Posterior vena cava (tissue), 2 donors: ENCODE results near the gene PIK3CA. TPM values are rescaled to one million over a fixed set of nuclear protein-coding genes. Genes with fewer than 3 reads are reported as not detected.
"Not testable (repeated sequence)": the region's sequence is repeated elsewhere in the genome, so short reads cannot be mapped to it uniquely, and the experiment has no call there.

Experiments
- DNase-seq: peaks from one replicate; pipeline ENCODE4 v3.0.0-alpha.2; 2020; ENCODE audit warnings: low spot score
- intact Hi-C, 2 donors: fragments of 100-400 bp; cut with DNase I; formaldehyde crosslinking; loops; one replicate each; pipeline versions ENCODE4 v1.14.1 to v1.14.2; 2022 to 2023
- total RNA-seq, 2 donors: library from RNA; stranded (reverse); fragmentation: NEBNext Ultra II Directional; extraction: Animal tissue kit (Norgen Biotek cat#: 25700); gene quantifications; one replicate each; pipeline ENCODE4 v1.2.1, GENCODE V29; 2021
- donor health status: DM: yes; HTN: yes; CAD: no.
- donor health status: DM: yes; HTN: yes; CAD: no.

The PIK3CA gene
- total RNA-seq, 2 donors from 2014 or later = 34.9 to 46.9 TPM

DNA sequence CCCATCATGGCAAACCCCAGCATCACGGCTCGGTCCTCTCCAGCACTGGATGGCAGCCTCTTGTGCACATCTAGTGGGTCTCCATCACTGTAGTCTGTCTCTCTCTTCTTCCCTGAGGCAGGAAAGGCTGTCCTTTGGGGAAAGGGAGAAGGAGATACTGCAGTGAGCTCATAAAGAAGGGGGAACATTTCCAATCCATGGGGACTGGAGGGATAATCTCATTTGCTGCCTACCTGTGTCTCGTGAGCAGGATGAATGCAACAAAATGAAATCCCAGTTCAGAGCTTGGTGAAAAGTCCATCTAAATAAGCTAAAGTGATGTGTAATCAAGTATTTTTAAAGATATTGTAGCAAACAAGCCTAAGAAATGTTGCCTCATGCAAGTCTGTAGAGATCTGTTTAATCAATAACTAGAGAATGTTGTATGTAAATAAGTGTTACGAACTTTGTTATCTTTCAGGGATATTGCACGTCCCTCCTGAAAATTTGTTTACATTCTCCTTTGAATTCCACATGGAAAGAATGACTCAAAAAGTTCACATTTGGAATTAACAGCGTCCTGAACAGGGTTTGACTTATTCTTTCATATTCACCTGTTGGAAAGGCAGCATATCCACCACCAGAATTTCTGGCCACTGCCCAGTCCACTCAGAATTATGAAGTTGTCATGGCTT lies 102.8 kb downstream of the PIK3CA start, which contains the start of gene KCNMB3:
Gene KCNMB3 (minus strand): TSS at position 312 of the 674 bp plus-strand sequence. CDS start 124 bp downstream, at position 188.
- intact Hi-C loops = no loop called here

DNA sequence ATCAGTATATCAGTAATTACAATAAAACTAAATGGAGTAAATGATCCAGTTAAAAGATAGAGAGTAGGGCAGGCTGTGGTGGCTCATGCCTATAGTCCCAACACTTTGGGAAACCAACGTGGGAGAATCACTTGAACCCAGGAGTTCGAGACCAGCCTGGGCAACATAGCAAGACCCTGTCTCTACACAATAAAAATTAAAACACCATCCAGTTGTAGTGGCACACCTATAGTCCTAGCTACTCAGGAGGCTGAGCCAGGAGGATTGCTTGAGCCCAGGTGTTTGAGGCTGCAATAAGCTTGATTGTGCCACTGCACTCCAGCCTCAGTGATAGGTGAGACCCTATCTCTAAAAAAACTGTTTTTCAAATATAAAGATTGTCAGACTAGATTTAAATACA lies 108.7 kb downstream of the PIK3CA start:
- intact Hi-C loops = no loop called here
- DNase-seq = no peak

More for the DNA sequence above, 102.8 kb downstream of the PIK3CA start, which contains the start of gene KCNMB3:
- DNase-seq = no peak

DNA sequence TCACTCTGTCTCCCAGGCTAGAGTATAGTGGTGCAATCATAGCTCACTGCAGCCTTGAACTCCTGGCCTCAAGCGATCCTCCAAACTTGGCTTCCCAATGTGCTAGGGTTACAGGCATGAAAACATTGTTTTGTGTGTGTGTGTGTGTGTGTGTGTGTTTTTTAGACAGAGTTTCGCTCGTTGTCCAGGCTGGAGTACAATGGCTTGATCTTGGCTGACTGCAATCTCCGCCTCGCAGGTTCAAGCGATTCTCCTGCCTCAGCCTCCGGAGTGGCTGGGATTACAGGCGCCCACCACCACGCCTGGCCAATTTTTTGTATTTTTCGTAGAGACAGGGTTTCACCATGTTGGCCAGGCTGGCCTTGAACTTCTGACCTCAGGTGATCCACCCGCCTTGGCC lies 109.6 kb downstream of the PIK3CA start:
- not testable (repeated sequence) for DNase-seq

DNA sequence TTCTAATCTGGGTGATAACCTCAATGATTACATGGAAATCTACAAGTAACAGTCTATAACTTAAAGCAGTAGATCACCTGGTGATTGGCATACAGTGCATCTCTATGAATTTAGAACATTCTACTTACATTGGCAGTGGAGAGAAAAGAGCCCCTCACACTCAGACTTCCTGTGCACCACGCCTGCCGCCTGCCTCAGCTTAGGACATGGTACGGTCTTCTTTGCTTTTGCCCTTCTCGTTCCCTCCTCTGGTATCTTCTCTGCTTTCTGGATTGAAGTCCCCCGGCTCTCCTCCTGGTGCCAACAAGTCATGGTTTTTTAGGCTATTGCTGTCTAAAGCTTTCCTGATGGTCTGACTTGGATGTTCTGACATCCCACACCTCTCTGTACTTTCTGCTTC lies 110.7 kb downstream of the PIK3CA start:
- DNase-seq = no peak
- intact Hi-C loops = no loop called here

More for the DNA sequence above, 109.6 kb downstream of the PIK3CA start:
- intact Hi-C loops = not testable (repeated sequence)

DNA sequence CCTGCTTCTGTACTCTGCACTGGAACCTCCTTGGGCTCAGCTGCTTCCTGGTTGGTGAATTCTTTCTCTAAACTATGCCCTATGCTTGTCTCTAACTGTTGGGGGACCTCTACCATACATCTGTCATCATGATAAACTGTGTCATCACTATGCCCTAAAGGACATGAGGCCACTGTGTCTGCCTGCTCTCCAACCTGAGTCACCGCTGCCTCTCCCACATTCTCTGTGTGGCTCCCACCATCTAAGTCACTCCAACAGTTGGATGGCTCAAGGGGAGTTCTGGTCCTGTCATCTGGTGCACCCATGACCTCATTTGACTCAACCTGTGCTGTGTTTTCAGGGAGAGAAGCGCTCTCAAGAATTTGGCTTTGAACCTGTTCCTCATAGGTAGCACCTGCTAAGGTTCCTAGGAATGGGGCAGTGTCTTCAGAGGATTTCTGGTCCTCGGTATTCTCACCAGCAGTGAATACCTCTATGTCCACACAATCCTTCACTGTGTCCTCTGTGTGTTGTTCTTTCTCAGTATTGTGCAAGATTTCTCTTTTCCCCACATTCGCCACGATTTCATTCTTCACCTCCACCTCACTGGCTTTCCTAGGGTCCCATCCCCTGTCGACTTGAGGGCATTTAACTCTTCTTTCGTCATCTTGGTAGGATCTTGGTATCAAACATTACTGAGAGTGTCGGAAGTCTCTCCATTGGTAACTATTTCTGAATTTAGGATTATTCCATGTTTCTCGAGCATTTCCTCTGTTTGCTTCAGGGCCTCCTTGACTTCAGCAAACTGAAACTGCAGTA lies 112.0 kb downstream of the PIK3CA start:
- DNase-seq = not testable (repeated sequence)

DNA sequence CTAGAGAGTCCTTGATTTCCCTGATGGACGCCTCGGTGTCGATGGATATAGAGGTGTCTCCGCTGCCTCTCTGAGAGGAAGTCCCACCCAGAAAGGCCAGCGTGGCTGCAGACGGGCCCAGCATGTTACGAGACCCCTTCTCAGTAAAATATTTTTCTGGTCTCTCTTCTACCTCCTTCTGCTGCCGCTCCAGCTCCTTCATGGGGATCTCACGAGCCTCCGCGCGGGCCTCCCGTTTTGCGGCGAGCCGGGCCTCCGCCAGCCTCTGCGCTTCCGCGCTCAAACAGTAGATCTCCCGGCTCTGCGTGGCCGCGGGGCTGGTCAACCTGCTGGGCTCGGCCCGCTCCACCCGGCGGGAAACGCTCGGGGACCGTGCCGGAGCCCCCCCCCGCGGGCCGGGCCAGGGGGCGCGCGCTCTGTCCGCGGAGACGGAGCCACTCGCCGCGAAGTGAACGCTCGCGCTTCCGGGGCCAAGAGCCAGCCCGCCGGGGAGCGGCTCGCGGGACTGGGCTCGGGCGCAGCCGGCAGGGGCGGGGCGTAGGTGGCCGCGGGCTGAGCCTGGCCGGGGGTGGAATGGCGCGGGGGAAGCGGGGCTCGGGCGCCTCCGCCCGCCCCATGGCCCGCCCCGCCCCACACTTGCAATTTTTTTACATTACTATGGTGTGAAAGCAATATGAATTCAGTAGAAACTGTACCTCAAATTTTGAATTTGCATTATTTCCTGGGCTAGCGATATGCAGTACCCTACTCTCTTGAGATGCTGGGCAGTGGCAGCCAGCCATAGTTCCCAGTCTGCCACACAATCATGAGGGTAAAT lies 113.0 kb downstream of the PIK3CA start:
- intact Hi-C loops = loop anchor here in 1 of 2 donors (10.0 kb wide), 1 partner anchor 116 kb away; the partner anchor contains the start of gene PIK3CA
- DNase-seq = peak; percentile 92

More for the DNA sequence above, 112.0 kb downstream of the PIK3CA start:
- intact Hi-C loops = loop anchor here in 1 of 2 donors (10.0 kb wide), 1 partner anchor 115 kb away; the partner anchor contains the start of gene PIK3CA

DNA sequence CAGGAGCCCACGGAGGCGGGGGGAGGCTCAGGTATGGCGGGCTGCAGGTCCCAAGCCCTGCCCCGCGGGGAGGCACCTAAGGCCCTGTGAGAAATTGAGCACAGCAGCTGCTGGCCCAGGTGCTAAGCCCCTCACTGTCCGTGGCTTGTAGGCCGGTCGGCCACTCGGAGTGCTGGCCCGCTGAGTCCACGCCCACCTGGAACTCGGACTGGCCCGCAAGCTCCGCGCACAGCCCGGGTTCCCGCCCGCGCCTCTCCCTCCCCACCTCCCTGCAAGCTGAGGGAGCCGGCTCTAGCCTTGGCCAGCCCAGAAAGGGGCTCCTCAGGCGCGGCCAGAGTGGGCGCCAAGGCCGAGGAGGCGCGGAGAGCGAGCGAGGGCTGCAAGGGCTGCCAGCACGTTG lies 115.0 kb downstream of the PIK3CA start:
- intact Hi-C loops = loop anchor here in 1 of 2 donors (10.0 kb wide), 1 partner anchor 118 kb away; the partner anchor contains the start of gene PIK3CA
- DNase-seq = no peak

DNA sequence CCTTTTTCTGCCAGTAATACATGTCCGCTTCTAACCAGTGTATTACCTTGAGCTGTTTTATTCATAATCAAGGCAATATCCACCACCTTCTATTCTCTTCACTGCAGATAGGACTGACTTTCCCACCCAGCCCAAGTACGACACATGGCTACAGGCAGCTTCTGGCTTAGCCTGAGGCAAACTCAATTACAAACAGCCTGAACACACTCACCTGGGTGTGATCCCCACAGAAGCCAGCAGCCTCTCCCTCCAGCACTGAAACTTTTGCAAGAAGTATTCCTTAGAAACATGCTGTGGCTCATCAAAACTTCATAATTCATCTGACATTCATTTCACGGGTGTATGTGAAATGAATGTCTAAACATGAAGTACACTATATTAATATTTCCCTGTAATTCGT lies 116.3 kb downstream of the PIK3CA start:
- intact Hi-C loops = loop anchor here in 1 of 2 donors (10.0 kb wide), 1 partner anchor 120 kb away; the partner anchor contains the start of gene PIK3CA
- DNase-seq = no peak

DNA sequence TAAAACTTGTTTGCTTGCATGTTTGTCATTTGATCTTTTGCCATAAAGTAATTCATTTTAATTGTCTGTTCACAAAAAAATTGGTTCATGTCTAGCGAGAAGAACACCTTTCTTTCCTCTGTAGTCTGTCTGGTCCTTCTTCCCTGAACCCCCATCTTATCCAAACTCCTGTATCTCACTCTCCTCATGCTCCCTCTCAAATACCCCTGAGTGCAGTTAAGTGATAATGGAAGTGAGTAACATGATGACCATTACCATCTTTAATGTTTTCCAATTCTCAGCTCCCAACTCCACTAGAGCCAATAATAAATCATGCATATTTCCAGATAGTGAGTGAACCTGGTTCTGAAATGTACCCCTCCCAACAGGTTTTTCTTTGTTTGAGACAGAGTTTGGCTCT lies 116.9 kb downstream of the PIK3CA start:
- no peak for DNase-seq
- intact Hi-C loops = loop anchor here in 1 of 2 donors (10.0 kb wide), 1 partner anchor 120 kb away; the partner anchor contains the start of gene PIK3CA

DNA sequence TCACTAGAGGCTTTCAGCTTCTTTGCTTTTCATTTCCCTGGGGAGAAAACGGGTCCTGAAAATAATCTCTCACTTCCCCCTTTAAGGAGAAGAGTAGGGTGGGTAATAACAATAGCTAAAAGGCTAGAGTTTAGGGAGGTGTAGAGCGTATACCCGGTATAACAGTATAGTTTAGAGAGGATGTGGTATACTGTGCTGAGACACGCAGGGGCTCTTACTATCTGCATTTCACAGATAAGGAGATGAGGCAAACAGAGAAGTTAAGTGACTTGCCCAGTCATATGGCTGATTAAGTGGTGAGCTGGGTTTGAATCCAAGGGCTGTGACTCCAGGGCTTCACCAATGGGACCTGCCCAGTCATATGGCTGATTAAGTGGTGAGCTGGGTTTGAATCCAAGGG lies 117.7 kb downstream of the PIK3CA start:
- intact Hi-C loops = loop anchor here in 1 of 2 donors (10.0 kb wide), 1 partner anchor 121 kb away; the partner anchor contains the start of gene PIK3CA
- no peak for DNase-seq

DNA sequence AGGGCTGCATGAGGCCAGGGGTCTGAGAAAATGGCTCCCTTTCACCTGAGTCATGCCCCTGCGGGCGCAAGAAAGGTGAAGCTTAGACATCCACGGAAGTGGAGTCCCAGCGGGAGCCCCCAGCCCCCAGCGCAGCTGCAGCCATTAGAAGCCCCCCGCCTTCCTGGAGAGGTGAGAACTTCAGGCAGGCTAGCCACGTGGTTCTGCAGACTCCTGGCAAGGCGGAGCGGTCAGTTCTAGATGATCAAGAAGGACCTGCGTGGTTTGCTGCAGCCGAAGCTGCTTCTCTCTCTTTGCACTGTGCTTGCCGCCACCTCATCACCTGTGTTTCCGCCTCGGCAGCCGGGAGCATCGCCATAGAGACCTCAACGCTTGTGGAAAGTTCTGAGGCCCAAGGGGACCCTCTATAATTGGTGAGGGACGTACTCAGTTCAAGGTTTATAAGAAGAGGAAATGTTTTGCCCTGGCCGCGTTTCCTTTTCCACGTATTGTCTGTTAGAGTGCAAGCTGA lies 118.6 kb downstream of the PIK3CA start:
- intact Hi-C loops = loop anchor here in 1 of 2 donors (10.0 kb wide), 1 partner anchor 122 kb away; the partner anchor contains the start of gene PIK3CA
- DNase-seq = no peak

DNA sequence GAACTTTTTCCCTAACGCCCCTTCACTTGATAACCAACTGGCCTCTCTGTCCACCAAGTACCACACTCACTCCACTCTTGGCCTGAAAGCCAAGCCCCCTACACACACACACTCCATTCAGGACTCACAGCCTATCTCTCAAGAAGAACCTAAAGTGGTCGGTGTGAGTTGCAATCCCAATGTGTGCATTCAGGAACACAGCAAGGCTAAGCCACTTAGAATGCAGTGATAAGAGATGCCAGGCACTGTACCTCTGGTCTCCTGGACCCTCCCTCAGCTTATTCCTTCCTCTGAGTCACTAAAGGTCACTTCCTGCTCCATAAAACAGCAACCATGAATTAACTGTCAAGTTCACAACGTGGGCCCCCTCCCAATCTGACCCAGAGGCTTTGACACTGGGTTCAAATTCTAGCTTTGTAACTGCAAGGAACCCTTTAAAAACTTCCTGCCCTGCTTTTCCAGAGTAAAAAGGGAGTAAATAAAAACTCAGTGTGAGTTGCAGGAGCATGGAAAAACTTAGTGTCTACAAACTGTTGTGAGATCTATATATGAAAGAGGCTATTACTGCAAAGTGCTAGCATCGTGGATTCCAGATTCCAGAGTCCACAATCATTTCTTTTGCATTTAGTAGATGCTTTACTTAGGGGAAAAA lies 120.4 kb downstream of the PIK3CA start:
- no peak for DNase-seq
- intact Hi-C loops = loop anchor here in 1 of 2 donors (10.0 kb wide), 1 partner anchor 124 kb away; the partner anchor contains the start of gene PIK3CA

DNA sequence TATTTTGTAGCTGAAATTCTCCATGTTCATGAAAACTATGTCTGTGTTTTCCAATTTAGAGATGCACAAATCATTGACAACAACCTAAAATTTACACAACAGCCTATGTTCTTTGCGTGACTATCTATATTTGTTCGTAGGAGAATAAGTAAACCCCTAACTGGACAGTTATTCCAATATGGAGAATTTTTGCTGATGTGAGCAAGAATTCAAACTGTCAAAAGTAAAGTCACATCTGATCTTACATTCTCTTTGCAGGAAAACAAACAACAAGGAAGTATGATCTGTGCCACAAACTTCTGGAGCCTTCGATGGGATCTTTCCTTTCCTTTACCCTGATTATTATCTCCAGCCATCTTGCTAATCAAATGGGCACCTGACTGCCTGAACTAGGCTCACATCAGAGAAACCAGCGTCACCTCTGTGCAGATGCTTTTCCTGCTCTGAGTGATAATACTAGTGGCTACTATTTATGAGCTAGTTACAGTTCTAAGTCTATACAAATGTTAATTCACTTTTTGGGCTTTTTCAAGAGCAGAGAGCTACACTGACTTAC lies 121.1 kb downstream of the PIK3CA start:
- no peak for DNase-seq
- intact Hi-C loops = loop anchor here in 1 of 2 donors (10.0 kb wide), 1 partner anchor 124 kb away; the partner anchor contains the start of gene PIK3CA

DNA sequence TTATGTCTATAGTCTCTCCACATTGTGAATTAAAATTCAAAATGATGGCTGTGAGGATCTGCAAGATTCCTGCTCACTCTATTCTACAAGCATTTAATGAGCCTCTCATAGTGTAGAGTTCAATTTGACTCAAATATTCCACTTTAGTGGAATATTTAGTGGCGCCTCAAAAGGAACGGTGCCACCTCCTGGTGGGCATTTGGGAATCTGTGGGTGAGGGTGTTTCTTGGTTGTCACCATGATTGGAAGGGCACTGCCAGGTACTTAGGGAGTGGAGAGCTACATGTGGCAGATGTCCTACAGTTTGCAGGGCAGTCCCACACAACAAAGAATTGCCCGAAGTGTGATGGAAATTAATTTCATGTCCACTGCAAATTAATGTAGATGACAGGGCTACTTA lies 124.2 kb downstream of the PIK3CA start:
- DNase-seq = no peak
- intact Hi-C loops = no loop called here

DNA sequence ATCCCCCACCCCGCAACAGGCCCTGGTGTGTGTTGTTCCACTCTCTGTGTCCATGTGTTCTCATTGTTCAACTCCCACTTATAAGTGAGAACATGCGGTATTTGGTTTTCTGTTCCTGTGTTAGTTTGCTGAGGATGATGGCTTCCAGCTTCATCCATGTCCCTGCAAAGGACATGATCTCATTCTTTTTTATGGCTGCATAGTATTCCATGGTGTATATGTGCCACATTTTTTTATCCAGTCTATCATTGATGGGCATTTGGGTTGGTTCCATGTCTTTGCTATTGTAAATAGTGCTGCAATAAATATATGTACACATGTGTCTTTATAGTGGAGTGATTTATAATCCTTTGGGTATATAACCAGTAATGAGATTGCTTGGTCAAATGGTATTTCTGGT lies 126.3 kb downstream of the PIK3CA start:
- intact Hi-C loops, DNase-seq: not testable (repeated sequence)

DNA sequence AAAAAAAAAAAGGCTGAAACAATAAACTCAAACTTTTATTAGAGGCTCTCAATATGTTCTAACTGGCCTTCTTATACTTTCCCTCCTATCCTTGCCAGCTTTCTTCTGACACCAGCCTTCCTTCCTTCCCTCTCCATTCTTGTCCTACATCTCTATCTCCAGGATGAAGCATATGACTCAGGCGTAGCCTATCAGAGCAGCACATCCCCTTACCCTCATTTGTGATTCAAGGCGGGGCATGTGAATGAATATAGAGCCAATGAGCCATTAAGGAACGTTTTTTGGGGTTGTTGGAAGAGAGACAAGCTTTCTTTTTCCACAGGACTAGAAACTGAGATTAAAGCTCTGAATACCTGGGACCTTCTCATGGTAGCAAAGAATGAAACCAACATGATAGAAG lies 127.8 kb downstream of the PIK3CA start:
- DNase-seq = no peak

DNA sequence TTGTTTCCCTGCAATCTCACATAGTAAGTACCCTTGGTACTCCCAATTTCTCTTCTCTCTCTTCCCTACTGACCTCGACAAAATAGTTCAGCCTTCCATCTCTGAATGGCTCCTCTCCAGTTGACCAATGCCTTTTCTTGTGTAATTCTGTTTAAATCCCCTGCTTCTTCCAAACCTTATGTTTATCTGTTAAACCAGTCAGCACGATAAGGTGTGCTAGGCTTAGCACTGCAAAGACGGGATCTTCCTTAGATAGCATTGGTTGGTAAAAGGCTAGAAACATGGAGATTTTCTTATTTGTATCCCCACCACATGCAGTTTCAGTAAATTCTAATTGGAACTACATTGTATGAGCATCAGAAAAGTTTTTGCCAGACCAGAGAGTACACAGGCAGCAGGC lies 128.6 kb downstream of the PIK3CA start:
- DNase-seq = no peak
- intact Hi-C loops = no loop called here

More for the DNA sequence above, 127.8 kb downstream of the PIK3CA start:
- intact Hi-C loops = no loop called here

DNA sequence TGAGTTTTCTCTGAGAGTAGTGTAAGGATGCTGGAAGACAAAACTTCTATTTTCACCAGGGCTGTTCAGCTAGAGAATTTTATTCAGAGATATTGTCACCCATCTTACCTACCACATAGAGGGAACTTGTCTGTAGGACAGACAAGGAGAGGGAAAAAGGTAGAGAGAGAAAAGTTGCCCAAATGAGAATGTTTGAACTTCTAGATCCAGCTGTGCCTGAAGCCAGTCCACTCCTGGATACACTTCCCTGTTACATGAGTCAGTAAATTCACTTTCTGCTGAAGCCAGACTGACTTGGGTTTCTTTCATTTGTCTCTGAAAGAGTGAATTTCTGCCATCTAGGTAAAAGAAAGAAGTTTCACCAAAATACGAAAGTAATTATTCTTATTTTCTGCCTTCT lies 130.0 kb downstream of the PIK3CA start:
- no peak for DNase-seq
- intact Hi-C loops = no loop called here
